ENCODE data around the gene CCDC187.
"Not testable (repeated sequence)": the region's sequence is repeated elsewhere in the genome, so short reads cannot be mapped to it uniquely, and the experiment has no call there.

Gene CCDC187

DNA sequence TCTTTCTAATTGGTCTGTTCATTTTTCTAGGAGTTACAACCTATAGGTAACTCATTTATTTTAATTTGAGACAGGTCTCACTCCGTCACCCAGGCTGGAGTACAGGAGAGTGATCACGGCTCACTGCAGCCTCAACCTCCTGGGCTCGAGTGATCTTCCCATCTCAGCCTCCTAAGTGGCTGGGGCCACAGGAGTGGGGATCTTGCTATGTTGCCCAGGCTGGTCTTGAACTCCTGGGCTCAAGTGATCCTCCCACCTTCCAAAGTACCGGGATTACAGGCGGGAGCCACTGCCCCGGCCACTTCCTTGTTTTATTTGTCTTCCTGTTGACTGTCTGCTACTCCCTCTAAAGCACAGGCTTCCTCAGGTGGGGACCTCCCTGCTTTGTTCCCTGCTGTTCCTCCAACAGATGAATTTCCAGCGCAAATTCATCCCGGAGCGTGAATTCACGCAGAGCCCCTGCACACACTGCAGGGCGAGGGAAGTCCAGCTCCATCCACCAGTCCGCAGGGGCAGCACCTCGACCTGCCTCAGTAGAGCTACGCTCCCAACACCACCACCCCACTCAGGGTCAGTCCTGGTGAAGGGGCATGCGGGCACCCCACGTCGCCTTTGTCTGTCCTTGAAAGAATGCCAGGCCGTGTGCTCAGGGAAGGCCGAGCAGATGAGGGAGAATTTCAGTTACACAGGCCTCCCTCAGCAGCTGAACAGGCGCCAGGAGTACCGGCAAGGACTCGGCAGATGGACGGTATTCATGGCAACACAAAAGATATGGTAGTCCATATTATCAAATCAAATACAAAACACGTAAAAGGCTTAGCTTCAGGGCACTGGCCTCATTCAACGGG lies 64.5 kb downstream of the CCDC187 start:
- DNase-seq (ENCODE audit: low spot score): no peak

DNA sequence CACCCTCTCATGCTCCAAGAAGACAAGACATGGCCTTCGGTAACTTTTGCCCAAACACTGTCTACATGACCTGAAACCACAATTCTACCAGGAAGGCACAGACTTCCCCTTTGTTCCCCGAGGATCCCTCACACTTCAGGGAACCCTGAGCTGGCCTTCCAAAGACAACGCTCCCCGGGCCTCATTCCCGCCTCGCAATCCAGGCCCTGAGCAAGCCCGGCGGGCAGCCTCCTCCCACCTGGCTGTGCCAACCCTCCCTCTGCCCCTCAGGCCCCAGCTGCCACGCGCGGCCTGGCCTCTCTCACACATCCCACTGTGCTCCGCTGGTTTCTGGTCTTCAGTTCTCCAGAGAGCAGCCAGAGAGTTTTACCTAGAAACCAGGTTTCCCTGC lies 65.6 kb downstream of the CCDC187 start:
- no peak for DNase-seq (ENCODE audit: low spot score)

DNA sequence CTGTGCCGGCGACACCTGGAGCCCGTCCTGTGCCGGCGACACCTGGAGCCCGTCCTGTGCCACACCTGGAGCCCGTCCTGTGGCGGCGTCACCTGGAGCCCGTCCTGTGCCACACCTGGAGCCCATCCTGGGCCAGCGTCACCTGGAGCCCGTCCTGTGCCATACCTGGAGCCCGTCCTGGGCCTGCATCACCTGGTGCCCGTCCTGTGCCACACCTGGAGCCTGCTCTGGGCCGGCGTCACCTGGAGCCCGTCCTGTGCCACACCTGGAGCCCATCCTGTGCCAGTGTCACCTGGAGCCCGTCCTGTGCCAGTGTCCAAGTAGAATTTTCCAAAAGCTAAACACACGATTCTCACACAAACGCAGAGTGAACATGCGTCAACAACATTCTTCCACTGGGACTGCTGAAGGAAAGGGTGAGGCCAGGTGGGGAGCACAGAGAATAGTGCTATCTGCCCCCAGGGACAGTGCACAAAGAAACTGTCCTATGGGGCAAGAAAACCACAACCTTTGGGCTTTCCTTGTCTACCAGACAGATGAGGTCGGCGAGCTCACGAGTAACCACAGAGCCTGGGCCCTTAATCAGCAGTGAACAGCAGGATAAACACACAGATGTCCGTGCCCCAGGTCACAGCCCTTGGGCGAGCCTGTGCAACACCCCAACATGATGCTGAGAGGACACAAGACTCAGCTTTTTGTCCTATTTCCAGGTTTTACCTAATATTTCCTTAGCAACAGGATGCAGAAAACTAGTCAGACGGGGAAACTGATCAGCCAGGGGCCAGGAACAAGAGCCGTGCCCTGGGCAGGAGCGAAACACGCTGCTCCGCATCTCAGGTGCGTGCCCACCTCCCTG lies 66.2 kb downstream of the CCDC187 start:
- DNase-seq (ENCODE audit: low spot score): no peak

DNA sequence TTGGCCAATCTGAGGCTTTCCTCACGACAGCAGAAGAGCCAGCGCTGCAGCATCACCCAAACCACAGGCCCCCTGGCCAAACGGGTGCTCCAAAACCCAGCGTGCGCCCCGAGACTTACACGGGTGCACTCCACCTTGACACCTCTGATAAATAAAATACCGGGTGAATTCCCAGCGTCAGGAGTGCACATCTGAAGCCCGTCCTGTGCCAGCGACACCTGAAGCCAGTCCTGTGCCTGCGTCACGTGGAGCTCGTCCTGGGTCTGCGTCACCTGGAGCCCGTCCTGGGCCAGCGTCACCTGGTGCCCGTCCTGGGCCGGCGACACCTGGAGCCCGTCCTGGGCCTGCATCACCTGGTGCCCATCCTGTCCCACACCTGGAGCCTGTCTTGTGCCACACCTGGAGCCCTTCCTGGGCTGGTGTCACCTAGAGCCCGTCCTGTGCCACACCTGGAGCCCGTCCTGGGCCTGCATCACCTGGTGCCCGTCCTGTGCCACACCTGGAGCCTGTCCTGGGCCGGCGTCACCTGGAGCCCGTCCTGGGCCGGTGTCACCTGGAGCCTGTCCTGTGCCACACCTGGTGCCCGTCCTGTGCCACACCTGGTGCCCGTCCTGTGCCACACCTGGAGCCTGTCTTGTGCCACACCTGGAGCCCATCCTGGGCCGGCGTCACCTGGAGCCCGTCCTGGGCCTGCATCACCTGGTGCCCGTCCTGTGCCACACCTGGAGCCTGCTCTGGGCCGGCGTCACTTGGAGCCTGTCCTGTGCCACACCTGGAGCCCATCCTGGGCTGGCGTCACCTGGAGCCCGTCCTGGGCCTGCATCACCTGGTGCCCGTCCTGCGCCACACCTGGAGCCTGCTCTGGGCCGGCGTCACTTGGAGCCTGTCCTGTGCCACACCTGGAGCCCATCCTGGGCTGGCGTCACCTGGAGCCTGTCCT lies 67.2 kb downstream of the CCDC187 start:
- DNase-seq (ENCODE audit: low spot score): not testable (repeated sequence)

DNA sequence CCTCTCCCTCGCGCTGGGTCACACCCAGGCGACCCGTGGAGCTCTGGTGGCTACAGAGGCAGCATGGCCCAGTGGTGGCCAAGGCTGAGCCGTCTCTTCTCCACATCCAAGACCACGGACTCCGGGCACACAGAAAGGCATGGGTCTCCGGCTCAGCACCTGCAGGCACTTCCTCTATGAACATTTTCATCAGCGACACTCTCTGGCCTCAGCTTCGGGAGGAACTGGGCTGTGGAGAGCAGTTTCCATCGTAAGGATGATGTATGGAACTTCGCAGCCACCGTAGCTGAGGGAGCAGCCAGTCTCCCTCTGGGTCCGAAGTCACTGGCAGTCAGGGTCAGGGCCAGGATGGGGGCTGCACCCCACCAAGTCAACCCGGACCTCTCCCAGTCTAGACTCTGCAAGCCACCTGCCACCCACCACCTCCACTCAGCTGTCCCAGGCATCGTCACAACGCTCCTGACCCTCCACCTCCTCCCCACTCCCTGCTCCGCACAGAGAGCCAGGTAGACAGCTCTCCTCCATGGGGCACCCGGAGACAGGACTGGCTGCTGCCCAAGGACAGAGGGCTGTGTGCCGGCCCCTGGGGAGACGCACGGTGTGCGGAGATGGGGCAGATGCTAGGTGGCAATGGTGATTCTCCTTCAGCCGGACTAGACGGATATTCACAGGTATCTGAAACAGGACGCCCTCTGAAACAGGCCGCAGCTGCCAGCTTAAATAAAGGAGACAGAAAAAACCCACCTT lies 68.0 kb downstream of the CCDC187 start:
- no peak for DNase-seq (ENCODE audit: low spot score)

DNA sequence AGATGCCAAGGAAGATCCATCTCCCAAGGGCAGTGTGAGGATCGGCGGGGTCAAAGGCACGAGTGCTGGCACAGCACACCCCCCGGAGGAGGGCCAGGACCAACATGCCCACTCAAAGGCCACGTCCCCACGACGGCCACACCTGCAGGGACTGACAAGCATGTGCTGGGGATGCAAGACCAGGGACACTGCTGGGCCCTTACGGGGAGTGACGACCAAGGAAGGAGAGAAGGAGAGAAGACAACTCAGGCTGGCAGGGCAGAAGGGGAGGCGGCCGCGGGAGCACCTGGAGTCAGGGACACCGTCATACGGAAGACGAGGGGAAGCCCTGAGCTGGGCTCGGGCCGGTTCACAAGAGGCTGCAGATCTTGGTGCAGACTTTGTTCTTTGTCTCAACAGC lies 68.7 kb downstream of the CCDC187 start:
- DNase-seq (ENCODE audit: low spot score): no peak

DNA sequence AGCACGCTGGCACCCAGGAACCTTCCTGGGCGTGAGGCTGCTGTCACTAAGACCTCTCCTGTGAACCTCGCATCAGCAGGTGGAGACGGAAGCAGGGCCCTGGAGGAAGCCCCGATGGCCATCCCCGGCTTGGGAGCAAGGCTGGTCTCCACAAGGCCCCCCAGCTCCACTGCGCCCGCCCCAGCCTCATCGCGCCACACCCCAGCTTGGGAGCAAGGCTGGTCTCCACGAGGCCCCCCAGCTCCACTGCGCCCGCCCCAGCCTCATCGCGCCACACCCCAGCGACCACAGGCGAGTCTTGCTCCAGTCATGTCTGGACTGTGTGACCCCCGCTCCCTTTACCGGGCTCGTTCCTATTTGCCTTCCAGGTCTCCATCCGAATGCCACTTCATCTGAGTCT lies 69.3 kb downstream of the CCDC187 start:
- DNase-seq (ENCODE audit: low spot score): no peak

DNA sequence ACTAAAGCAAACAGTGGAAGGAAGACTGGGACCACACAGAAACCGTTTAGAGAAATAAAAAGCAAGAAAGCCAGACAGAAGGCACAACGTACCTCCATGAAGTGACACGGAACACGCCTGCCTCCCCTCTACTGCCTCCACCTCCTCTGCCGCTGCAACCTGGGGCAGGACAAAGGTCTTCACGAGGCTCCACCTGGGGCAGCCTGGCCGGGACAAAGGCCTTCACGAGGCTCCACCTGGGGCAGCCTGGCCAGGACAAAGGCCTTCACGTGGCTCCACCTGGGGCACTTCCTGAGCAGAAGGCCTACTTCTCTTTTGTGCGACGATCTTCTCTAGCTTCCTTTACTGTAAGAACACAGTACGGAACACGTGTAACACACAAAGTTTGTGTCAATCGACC lies 70.0 kb downstream of the CCDC187 start:
- no peak for DNase-seq (ENCODE audit: low spot score)

DNA sequence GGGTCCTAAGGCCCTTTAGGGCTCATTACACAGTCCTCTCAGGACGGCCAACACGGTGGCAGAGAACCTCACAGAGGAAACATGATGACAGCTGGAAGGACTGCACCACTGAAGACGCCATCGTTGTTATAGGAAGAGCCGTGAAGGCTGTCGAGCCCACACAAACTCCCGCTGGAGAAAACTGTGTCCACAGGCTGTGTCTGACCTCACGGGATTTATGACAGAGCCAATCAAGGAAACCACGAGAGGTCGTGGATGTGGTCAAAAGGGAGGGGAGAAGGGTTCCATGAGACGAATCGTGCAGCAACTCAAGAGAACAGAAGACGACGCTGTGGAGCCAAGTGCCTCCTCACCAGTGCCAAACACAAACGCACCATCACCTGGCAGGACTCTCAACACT lies 70.5 kb downstream of the CCDC187 start:
- DNase-seq (ENCODE audit: low spot score): no peak

DNA sequence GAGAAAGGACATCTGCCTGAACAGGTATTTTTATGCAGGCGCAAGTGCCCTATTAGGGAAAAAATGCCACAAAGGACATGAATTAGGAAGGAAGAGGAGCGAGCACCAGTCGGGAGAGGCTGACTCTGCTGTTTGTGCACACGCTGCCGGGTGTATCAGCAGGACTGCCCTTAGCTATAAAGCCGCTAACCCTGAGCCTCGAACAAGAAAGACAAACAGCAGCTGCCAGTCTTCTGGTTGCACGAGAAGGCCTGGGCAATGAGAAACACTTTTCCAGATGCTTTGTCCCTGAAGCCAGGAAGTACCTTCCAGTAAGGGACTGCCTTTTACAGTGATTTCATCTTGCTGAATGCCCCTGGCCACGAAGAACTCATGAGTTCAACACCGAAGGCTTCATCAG lies 70.9 kb downstream of the CCDC187 start:
- DNase-seq (ENCODE audit: low spot score): no peak

DNA sequence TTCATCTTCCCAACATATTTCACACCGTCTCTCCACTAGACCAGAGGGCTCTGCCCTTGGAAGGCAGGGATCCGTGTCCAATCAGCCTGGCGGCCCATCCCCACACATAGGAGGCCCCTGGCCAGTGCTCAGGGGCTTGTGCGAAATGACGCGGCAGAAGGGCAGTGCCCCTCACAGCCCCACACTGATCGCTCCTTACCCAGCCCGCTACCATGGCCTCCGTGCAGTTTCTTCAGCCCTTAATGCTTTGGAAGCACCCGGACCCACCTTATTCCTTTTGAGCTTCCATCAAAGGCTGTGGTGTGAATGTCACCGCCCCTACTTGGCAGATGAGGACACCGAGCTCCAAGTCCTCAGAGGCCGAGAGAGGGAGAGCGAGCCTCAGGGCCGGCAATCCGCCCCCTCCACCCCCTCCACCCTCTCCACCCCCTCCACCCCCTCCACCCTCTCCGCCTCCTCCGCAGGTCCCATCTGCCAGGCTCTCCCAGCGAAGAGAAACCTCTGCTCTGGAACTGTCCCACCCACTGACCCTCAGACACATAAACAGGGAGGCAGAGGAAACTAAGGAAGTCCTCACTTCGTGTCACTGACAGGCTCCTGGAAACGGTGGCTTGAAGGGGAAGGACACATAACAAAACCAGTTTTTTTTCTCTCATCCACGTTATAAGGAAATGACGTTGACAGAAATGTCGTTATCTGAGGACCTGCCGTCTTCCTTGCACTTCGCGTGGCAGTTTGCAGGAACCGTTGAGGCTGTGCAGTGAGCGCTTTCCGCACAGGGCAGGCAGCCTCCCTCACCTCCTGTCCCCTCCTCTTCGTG lies 72.2 kb downstream of the CCDC187 start:
- no peak for DNase-seq (ENCODE audit: low spot score)

DNA sequence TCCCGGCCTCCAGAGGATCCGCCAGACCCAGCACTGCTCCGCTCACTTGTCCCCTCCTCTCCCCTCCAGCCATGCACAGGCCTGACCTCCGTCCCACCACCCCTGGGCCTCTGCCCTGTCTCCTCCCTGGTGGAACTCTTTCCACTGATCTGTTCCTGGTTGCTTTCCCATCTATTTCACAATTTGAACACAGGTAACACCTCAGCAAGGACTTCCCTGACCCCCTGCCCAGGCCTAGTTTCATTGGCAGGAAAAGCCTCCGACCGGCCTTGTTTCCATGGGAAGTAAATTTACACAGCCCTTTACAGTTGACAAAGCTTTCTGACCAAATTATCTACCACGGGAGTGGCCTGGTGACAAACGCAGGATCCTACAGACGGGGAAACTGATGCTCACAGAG lies 73.1 kb downstream of the CCDC187 start:
- no peak for DNase-seq (ENCODE audit: low spot score)

DNA sequence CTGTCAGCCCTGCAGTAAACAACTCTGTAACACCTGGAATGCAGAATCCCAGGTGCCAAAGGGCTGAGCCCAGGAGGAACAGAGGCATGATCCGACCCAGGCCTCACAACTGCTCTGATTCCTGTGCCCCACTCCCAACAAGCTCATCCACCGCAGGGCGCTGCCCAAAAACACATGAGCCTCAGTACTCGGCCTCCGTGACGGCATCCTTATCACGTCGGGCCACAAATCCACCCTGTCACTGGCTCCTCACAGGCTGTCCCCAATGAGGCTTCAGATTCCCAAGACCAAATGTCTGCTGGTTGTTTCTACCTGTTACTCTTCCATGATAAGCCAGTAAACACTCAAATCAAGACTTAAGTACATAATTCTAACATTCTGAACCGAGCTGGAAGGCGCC lies 73.5 kb downstream of the CCDC187 start:
- DNase-seq (ENCODE audit: low spot score): no peak

DNA sequence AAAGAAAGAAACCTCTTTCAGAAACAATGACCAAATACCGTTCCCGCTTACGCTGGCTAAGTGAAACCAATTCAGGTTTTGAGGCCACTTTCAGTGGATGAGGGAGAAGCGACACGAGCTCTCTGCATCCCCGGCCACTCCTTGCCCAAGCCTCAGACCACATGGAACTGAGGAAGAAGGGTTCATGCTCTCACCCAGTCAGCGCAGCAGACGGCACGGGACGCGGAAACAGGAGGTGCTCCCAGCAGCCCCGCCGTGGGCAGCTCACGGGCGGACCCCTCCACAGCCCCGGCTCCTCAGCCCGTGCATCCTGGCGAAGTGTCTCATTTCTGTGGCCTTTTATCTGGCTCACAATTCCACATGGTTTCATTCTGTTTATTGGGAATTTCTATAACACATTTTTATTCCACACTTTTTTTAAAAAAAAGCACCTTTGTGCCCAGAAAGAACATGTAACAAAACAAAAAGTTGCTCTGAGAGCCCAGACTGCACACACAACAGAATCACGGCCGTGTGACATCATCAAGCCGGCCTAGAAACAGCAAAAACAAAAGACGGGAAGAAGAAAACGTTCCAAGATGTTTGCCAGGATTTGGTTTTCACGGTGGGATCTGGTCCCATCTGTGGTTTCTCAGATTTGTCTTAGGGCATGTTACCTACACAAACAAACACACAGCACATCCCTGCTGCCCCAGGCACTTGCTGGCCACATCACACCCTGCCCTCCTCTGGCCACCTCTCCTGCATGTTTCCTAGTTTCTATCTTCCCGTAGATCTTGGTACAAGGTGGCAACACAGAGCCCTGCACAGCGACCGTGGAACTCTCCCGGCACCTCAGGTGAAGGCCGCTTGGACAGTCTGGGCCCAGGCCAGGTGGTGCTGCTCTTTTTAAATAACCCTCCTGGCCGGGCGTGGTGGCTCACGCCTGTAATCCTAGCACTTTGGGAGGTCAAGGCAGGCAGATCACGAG lies 74.5 kb downstream of the CCDC187 start:
- no peak for DNase-seq (ENCODE audit: low spot score)

DNA sequence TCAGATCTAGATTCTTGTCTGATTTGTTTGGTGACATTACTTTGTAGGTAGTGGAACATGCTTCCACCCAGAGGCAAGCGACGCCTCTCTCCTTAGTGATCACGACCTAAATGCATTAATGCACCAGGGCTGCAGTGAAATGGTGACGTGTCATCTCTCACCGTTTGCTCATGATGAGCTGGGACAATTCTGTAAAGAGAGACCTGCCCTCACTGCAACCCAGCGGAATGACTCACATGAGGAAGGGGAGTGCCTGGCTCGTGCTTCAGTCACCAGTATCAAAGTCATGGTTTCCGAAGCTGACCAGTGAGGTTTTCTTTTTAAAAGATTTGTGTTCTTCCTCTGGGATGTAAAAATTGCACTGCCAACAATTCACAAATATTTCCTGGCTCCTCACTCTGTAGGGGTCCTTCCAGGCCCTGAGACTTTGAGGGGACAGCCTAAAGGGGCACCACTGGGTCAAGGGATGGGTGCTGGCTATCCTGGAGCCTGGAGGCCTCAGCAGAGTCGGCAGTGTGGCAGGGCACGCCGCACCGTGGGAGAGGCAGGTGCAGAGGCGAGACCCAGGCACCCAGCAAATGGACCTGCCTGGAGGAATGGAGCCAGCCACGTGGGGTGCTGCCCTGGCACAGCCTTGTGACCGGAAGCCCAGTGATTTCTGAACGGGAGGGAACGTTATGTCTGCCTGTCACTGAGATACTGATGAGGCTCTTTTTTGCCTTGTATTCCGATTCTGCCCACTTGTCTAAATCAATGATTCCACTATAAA lies 75.6 kb downstream of the CCDC187 start:
- DNase-seq (ENCODE audit: low spot score): no peak

DNA sequence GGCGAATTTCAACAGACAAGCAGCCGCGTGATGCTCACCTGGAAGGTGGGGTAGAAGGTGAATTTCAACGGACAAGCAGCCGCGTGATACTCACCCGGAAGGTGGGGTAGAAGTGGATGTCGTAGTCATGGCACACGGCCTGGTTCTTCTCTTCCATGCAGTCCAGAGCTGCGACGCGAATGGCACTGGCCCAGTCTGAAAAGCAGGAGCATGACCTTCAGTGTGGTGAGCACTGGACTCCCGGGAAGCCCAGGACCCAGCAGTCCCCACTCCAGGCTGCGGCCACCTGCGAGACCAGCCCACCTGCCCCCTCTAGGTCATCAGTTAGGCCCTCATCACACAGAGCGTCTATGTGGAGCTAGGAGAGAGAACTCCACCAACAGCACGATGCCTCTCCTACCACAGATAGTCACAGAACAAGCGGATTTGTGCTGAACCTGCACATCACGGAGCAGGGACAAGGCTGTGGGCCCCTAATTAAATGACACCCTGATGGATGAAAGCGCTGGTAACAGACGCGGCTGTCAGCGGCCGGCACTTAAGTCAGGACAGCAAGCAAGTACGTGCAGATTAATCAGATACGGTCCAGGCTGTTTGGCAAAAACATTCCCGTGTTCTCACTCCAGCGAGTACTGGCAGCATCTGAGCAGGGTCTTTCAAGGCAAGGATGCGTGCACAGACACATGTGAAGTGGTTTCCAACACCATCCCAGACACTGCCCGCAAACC lies 77.0 kb downstream of the CCDC187 start:
- no peak for DNase-seq (ENCODE audit: low spot score)

DNA sequence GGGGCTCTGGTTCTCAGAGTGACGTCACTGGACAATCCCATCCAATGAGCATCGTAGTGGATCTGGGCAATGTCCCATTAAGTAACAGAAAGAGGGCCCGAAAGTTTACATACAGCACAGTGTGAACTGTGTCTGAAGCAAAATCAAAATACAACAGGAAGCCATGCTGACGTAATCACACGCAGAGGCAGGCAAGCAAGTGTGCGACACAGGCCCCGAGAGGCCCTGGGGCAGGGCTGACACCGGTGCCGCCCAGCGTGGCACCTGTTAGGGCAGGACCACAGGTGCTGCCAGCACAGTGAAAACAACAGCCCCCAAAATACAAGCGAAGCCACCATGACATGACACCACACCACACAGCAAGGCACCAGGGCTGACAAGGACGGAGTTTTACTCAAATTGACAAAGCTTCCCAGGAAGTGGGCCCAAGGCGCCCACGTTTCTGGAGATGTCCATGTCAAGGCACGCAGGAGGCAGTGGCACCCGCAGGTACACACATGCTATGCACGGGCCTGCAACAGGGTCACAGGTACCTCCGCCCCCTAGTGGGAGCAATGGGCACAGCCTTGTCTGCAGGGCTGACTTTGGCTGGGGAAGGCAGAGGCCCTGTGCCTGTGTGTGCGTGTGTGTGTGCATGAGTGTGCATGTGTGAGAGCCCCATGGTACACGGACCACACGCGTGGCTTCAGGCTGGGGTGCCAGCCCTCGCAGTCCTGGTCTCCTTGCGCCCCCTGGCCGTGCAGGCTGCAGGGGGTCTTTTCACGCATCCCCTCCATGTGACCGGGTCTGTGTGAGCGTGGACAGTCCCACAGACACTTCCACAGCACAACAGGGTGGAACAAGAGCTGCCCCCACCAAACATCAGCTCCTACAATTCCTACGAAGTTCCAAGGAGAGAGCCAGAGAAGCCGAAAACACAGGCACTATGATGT lies 77.9 kb downstream of the CCDC187 start:
- peak; percentile 93 for DNase-seq (ENCODE audit: low spot score)

All from iPS-NIHi11 (cell line).